HT-29 (cell line): Measurements from ENCODE around the gene PPDPF. TPM values are rescaled to one million over a fixed set of nuclear protein-coding genes. Genes with fewer than 3 reads are reported as not detected.
"Not testable (repeated sequence)": the region's sequence is repeated elsewhere in the genome, so short reads cannot be mapped to it uniquely, and the experiment has no call there.

Source experiments
- DNase-seq: peaks from one replicate; pipeline ENCODE4 v3.0.0-alpha.2; 2015; ENCODE audit warnings: low spot score
- total RNA-seq: library from RNA; depleted of rRNA; stranded (reverse); fragments of >200 nt; shearing (Covaris generic); gene quantifications from 2 replicates; pipeline ENCODE4 v1.2.3, GENCODE V29; 2014

The PPDPF gene
- total RNA-seq, 1 experiment from 2014 or later = 468 TPM

DNA sequence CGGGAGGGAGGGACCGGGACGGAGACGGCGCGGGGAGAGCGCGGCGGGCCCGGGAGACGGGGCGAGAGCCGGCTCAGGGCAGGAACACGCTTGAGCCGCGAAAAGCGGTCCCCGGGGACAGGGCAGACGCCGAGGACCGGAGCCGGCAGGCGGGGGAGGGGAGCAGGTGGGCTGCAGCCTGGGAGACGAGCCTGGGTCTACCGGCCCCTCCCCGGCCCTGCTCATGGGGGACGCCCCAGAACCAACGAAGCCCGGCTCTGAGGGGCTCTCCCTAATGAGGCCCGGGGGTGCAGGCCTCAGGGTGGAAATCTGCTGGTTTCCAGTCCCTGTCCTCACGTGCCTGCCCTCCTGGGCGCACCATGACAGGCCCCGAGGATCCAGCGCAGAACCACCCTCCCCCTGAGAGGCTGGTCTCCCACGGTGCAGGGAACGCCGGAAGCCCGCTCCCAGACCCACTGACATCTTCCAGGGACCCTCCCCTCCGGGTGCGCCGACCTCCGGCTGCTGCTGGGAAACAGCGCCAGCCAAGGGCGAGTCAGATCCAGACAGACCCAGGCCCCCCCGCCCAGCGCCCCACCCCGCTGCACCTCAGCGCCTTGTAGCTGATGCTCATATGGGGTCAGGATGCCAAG is 21.1 kb upstream of the PPDPF start:
- no peak for DNase-seq

DNA sequence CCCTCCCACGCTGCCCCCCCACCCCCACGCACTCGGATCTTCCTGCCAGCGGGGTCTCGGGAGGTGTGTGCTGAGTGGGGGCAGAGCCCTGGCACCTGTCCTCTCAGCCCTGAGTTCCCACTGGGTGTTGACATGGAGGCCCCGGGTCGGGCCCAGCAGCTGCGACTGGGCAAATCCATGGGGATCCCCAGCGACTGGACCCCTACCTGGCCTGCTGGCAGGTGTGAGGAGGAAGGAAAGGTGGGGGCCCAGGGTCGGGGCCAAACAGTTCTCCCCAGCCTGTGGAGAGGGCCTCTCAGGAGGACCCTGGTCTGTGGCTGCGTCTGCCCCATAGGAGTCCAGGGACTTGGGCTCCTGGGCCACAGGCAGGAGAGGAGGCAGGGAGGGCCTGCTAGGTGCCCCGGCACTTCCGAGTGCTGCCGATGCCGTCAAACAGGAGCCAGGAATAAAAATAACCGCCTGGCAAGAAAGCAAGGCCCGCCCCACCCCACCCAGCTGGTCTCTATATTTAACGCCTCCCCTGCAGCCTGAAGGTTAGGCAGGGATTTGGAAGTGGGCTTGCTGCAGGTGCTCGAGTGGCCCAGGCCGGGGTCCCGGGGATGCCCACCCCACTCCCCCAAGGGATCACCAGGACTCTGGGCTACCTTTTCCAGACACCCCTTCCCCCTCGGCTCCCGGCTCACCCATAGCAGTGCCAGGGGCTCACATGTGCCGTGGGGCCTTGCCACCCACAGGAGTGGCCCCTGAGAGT is 20.2 kb upstream of the PPDPF start:
- DNase-seq = no peak

- no peak for DNase-seq
Observed at GRCh38 chr20:63500902-63501817, 19.4 kb upstream of the PPDPF start.

DNA sequence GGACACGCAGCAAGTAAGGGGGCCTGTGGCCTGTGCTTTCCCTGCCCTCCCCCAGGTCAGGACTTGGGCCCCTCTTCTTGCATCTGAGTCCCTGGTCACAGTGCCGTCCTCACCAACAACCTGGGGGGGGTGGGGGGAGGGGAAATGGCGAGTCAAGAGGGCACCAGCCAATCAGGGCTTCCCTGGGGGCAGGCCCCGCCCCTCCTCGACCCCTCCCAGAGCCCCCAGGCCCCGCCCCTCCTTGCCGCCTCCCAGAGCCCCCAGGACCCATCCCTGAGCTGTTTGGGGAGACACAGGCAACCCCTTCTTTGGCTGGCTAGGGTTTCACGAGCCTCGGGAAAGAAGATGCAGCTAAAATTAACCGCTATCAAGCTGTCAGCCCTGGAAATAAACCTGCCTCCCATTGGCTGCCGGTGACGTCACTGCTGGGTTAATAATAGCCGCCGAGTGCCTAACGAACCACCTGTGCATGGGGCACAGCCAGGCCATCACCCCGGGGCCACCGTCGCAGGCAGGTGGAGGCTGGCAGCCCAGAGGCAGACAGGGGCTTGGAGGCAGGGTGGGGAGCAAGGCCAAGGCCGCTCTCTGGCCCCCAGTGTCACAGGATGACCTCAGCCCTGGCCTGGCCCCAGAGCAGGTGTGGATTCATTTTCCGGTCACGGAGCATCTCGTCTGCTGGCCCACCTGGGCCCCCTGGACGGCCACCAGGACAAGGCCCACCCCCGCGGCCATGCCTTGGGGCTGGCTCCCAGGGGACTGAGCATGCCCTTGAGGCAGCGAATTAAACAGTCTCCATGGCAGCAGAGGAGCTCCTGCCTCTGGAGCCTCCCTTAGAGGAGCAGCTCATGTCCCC is 18.5 kb upstream of the PPDPF start:
- DNase-seq = peak; percentile 58

- no peak for DNase-seq
Observed at GRCh38 chr20:63502671-63503172, 17.8 kb upstream of the PPDPF start.

GRCh38 chr20:63503524-63503923 is 17.0 kb upstream of the PPDPF start:
- no peak for DNase-seq

GRCh38 chr20:63504642-63505041 is 15.9 kb upstream of the PPDPF start:
- DNase-seq = no peak

DNA sequence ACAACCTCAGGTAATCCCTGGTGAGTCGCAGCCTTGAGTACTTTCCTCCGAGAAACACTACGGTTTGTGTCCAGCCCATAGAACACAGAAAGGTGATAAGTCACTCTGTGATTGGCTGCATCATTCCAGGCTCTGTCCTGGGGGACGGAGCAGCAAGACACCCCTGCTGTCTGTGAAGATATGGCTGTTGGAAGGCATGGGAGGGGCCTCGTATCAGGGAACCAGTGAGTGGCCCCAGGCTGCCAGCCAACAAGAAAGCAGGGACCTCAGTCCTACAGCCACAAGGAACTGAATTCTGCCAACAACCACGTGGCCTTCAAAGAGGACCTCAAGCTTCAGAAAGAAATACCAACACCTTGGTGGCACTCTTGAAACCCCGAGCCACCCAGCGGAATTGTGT is 15.3 kb upstream of the PPDPF start:
- DNase-seq = no peak

DNA sequence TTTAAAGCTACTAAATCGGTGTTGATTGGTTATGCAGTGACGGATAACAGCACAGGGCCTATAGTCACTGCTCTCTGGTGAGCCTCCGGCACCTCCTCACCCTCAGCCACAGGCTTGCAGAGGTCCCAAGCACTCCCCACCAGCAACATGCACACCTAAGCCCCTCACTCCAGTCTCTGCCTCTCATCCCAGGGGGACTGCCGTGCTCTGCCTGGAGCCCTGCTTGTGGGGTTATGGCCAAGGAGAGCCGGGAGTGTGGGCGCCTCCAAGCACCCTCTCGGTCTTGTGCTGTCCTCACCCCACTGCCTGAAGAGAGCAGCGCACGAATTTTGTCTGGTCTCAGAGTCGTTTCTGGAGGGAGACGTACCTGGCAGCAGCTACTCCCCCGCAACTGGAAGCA is 14.8 kb upstream of the PPDPF start:
- no peak for DNase-seq

DNA sequence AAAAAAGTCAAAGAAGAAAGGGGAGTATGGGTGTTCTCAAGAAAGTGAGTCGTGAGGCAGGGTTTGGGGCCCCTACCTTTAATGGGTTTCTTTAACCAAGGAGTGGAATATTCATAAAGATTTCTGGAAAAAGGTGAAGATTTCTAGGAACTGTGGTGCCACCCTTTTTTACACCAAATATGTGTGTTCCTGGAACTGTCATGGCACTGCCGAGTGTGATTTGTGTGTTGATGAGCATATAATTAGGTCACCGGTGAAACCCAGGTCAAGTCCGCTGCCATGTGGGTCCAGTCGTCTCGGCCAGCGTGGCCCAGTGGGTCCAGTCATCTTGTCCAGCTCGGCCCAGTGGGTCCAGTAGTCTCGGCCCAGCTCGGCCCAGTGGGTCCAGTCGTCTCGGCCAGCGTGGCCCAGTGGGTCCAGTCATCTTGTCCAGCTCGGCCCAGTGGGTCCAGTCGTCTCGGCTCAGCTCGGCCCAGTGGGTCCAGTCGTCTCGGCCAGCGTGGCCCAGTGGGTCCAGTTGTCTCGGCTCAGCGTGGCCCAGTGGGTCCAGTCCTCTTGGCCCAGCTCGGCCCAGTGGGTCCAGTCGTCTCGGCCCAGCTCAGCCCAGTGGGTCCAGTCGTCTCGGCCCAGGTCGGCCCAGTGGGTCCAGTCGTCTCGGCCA is 13.4 kb upstream of the PPDPF start:
- DNase-seq = no peak

DNA sequence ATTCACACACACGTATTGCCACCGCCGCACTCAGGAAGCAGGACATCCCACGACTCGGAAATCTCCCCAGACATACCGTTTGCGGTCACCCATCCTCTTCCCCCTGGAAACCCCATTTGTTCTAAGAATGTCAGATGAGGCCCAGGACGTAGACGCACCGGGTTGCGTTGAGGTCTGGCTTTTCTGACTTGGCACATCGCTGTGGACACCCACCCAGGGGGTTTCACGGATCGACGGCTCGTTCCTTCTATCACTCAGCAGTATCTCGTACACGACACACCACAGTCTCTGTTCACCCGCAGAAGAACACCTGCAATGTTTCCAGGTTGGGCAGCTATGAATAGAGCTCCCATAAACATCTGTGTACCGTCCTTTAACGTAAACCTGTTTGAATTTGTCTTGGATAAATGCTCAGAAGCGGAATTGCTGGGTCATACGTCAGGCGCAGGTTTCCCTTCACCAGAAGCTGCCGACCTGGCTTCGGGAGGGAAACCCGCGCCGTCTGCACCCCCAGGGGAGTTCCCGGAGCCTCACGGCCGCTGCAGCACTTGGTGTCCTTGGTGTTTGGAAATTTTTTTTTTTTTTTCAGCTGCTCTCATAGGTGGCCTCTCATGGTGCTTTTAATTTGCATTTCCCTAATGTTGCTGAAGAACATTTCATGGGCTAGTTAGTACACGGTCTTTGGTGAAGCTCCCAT is 12.3 kb upstream of the PPDPF start:
- DNase-seq = no peak

GRCh38 chr20:63509088-63509564 is 11.4 kb upstream of the PPDPF start:
- DNase-seq = no peak

- no peak for DNase-seq
Observed at GRCh38 chr20:63513207-63513606, 7.4 kb upstream of the PPDPF start.

GRCh38 chr20:63514520-63514919 is 6.0 kb upstream of the PPDPF start:
- DNase-seq = not testable (repeated sequence)

DNA sequence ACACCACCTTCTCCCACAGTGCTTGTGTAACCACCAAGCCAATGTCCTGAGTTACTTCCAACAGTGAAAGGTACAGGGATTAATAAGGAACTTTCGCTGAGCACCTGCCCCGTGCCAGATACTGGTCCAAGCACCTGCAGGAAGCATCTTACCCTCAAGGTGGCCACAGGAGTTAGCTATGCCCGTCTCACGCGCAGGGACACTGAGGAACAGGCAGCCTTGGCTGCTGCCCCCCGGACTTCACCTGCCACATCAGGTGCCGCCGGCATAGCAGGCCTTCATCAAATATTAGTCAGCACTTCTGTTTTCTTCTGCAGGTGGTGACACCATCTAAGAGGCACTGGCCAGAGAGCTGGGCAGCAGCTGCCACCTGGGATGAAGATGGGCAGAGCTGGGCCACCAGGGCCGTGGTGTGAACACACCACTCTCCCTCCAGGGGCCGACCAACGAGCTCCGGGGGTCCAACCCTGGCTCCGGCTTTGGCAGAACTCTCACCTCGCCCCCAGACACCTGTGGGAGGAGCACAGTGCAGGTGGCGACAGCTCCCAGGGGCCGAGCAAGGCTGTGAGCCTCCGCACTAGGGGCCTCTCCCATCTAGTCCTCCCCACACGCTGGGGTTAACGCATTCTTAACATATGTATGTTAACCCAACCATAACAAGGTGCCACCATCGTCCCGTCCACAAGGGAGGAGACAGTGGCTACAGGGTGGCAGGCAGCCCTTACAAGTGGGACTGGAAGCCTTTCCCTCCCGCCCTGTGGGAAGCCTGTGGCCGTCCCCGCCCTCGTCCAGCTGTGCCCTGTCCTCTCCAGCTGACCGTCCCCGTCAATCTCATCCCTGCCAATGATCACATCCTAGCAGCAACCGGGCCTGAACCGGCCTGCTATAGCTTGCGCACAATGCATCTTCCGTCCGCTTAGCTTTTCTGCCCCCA is 2.9 kb upstream of the PPDPF start:
- no peak for DNase-seq

GRCh38 chr20:63518351-63518861 is 2.2 kb upstream of the PPDPF start:
- DNase-seq = no peak

GRCh38 chr20:63518946-63519667 is 1.5 kb upstream of the PPDPF start:
- DNase-seq = no peak
